ENCODE data around the gene GRAMD1B. TPM values are rescaled to one million over a fixed set of nuclear protein-coding genes. Genes with fewer than 3 reads are reported as not detected.

The GRAMD1B gene
- total RNA-seq, 1 experiment from 2014 or later, result 82.1 TPM

- Histone ChIP-seq H3K27me3 (ENCODE audit: low read length) (no peaks in the 10 kb centered on the region), H3K9me3 (ENCODE audit: low read length) (no peaks in the 10 kb centered on the region), H3K4me3 (ENCODE audit: low read length) (no peak overlapping the region), H4K20me1 (ENCODE audit: low read length) (peaks cover 8% of the 10 kb centered on the region; the same call in 1 of the 2 replicates), H3K36me3 (ENCODE audit: low read depth, low read length) (peaks cover 39% of the 10 kb centered on the region), H3K9me2 (replicated peaks; ENCODE audit: low read length) (no peaks in the 10 kb centered on the region), H3K9ac (ENCODE audit: low read length) (no peak overlapping the region), H3F3A (ENCODE audit: low read length, unreplicated experiment) (no peaks in the 10 kb centered on the region), H3K4me2 (ENCODE audit: low read length) (no peak overlapping the region), H3K4me1 (ENCODE audit: insufficient read depth, low read length) (peaks cover 16% of the 10 kb centered on the region), H3K79me2 (ENCODE audit: low read length) (no peaks in the 10 kb centered on the region), H2AFZ (ENCODE audit: low read length) (no peak overlapping the region), H3K27ac (ENCODE audit: low read length) (no peak overlapping the region)
- intact Hi-C loops (cut with micrococcal nuclease), result no loop called here
- BruUV-seq (replicated peaks), result no TSS peak
- ChIA-PET CTCF (no interaction called here), POLR2A (ENCODE audit: unreplicated experiment) (no interaction called here)
- ATAC-seq, result no peak
- no peak for TF ChIP-seq CTCF (conservative IDR thresholded peaks at IDR 0.05; ENCODE audit: low read depth, low read length)
- no peak for TF ChIP-seq EZH2phosphoT487 (IDR thresholded peaks at IDR 0.05; ENCODE audit: borderline replicate concordance, low read length)
- no peak for TF ChIP-seq EZH2 (IDR thresholded peaks at IDR 0.05; ENCODE audit: low read length, unreplicated experiment)
- DNase-seq, result no peak
These were observed 163.5 kb downstream of the GRAMD1B start for GRCh38 chr11:123593570-123593969.

DNA sequence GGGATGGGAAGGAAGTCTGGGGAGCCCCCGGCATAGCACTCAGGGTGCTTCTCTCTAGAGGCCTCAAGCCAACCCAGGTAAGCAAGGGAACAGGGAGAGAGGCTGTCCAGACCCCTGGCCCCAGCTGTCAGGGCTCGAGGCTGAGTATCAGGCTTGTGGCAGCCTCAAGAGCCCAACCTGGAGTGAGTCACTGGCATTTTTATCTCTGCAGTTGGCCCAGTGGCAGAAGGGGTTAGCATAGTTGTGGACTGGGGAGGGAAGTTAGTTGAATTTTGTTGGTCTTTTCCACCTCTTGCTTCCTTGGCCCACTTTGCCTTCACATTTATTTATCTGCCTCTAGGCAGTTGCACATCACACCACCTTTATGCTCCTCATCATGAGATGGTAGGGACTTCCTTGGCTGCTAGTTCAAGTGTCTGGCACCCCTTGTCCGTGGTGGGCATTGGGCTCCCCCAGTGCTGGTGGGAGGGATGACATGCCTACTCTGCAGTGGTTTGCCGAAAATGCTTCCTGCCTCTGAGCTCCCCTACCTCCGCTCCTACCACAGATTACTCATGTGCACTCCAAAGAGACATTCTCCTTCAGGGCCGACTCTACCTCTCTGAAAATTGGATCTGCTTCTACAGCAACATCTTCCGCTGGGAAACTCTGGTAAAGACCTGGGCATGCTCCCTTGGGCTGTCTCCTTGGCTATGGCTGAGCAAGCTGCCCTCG, 164.3 kb downstream of the GRAMD1B start:
- Histone ChIP-seq H3K4me3 (ENCODE audit: low read length) (no peak overlapping the region), H3K9ac (ENCODE audit: low read length) (no peak overlapping the region), H3K9me3 (ENCODE audit: low read length) (no peaks in the 10 kb centered on the region), H3F3A (ENCODE audit: low read length, unreplicated experiment) (no peaks in the 10 kb centered on the region), H2AFZ (ENCODE audit: low read length) (no peak overlapping the region), H3K4me2 (ENCODE audit: low read length) (no peak overlapping the region), H4K20me1 (ENCODE audit: low read length) (peaks cover 8% of the 10 kb centered on the region; the same call in 1 of the 2 replicates), H3K27me3 (ENCODE audit: low read length) (no peaks in the 10 kb centered on the region), H3K36me3 (ENCODE audit: low read depth, low read length) (peaks cover 46% of the 10 kb centered on the region), H3K79me2 (ENCODE audit: low read length) (no peaks in the 10 kb centered on the region), H3K27ac (ENCODE audit: low read length) (no peak overlapping the region), H3K9me2 (replicated peaks; ENCODE audit: low read length) (no peaks in the 10 kb centered on the region), H3K4me1 (ENCODE audit: insufficient read depth, low read length) (peaks cover 16% of the 10 kb centered on the region)
- ChIA-PET POLR2A (ENCODE audit: unreplicated experiment) (no interaction called here), CTCF (no interaction called here)
- intact Hi-C loops (cut with micrococcal nuclease), result no loop called here
- peak; percentile 14 for DNase-seq
- BruUV-seq (replicated peaks), result no TSS peak
- TF ChIP-seq EZH2 (IDR thresholded peaks at IDR 0.05; ENCODE audit: low read length, unreplicated experiment) (no peak), EZH2phosphoT487 (IDR thresholded peaks at IDR 0.05; ENCODE audit: borderline replicate concordance, low read length) (no peak), CTCF (conservative IDR thresholded peaks at IDR 0.05; ENCODE audit: low read depth, low read length) (no peak)
- ATAC-seq, result no peak

- ChIA-PET CTCF (no interaction called here), POLR2A (ENCODE audit: unreplicated experiment) (no interaction called here)
- H3F3A ChIP-seq (ENCODE audit: low read length, unreplicated experiment), result no peaks in the 10 kb centered on the region
- H2AFZ ChIP-seq (ENCODE audit: low read length), result no peak overlapping the region
- peaks cover 12% of the 10 kb centered on the region for H3K4me1 ChIP-seq (ENCODE audit: insufficient read depth, low read length)
- no peak overlapping the region for H3K4me2 ChIP-seq (ENCODE audit: low read length)
- no TSS peak for BruUV-seq (replicated peaks)
- H4K20me1 ChIP-seq (ENCODE audit: low read length), result peaks cover 8% of the 10 kb centered on the region; the same call in 1 of the 2 replicates
- no peak overlapping the region for H3K9ac ChIP-seq (ENCODE audit: low read length)
- H3K4me3 ChIP-seq (ENCODE audit: low read length), result no peak overlapping the region
- no peaks in the 10 kb centered on the region for H3K27me3 ChIP-seq (ENCODE audit: low read length)
- H3K9me3 ChIP-seq (ENCODE audit: low read length), result no peaks in the 10 kb centered on the region
- intact Hi-C loops (cut with micrococcal nuclease), result no loop called here
- DNase-seq (no peak), ATAC-seq (no peak)
- H3K27ac ChIP-seq (ENCODE audit: low read length), result no peak overlapping the region
- H3K79me2 ChIP-seq (ENCODE audit: low read length), result no peaks in the 10 kb centered on the region
- no peak for TF ChIP-seq EZH2phosphoT487 (IDR thresholded peaks at IDR 0.05; ENCODE audit: borderline replicate concordance, low read length)
- TF ChIP-seq EZH2 (IDR thresholded peaks at IDR 0.05; ENCODE audit: low read length, unreplicated experiment), result no peak
- no peak for TF ChIP-seq CTCF (conservative IDR thresholded peaks at IDR 0.05; ENCODE audit: low read depth, low read length)
- peaks cover 49% of the 10 kb centered on the region for H3K36me3 ChIP-seq (ENCODE audit: low read depth, low read length)
- no peaks in the 10 kb centered on the region for H3K9me2 ChIP-seq (replicated peaks; ENCODE audit: low read length)
These were observed 164.9 kb downstream of the GRAMD1B start for GRCh38 chr11:123594921-123595320.
